ENCODE measurements around the gene MYL12B.

Gene MYL12B

DNA sequence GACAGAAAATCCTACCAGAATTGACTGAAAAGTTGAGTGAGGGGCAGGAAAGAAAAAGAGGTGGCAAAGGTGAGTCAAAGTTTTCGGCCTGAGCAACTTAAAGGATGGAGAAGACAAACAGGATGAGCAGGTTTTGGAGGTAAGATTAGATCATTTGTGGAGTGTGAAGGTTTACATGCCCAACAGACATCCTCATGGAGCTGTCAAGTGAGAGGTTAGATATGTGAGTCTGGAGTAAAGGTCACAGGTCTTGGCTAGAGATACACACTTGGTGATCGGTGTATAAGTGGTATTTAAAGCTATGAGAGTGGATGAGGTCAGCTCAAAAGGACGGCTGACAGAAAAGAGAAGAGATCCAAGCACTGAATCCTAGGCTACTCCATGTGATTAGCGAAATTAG lies 25.5 kb upstream of the MYL12B start:
- DNase-seq, result no peak

DNA sequence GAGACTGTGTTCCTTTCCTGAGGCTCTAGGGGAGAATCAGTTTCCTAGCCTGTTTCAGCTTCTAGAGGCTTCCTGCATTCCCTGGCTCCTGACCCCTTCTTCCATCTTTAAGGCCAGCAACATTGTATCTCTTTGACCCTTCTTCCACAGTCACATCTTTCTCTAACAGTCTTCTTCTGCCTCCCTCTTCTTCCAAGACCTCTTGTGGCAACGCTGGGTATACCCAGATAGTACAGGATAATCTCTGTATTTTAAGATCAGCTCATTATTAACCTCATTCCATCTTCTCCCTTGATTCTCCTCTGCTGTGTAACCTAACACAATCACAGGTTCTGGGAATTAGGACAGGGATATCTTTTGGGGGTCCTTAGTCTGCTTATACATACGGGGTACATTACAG lies 23.2 kb upstream of the MYL12B start:
- no peak for DNase-seq

DNA sequence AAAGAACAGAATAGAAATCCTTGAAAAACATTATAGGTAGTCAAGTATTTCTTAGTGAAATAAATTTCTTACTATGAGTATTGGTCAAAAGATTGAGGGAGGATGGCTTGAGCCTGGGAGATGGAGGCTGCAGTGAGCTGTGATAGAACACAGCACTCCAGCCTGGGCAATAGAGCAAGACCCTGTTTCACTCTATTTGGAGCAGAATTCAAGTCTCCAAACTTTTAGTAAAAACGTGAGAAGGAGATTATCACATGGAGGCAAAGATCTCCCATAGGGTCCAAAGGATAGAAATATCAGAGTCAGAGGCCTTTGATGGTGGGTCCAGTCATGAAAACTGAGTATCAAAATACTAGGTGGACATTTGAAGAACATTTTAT lies 16.8 kb upstream of the MYL12B start:
- no peak for DNase-seq

- DNase-seq, result peak; percentile 83
These were observed 15.9 kb upstream of the MYL12B start for GRCh38 chr18:3245853-3246634.

- DNase-seq, result no peak
These were observed 15.2 kb upstream of the MYL12B start for GRCh38 chr18:3246635-3247239.

DNA sequence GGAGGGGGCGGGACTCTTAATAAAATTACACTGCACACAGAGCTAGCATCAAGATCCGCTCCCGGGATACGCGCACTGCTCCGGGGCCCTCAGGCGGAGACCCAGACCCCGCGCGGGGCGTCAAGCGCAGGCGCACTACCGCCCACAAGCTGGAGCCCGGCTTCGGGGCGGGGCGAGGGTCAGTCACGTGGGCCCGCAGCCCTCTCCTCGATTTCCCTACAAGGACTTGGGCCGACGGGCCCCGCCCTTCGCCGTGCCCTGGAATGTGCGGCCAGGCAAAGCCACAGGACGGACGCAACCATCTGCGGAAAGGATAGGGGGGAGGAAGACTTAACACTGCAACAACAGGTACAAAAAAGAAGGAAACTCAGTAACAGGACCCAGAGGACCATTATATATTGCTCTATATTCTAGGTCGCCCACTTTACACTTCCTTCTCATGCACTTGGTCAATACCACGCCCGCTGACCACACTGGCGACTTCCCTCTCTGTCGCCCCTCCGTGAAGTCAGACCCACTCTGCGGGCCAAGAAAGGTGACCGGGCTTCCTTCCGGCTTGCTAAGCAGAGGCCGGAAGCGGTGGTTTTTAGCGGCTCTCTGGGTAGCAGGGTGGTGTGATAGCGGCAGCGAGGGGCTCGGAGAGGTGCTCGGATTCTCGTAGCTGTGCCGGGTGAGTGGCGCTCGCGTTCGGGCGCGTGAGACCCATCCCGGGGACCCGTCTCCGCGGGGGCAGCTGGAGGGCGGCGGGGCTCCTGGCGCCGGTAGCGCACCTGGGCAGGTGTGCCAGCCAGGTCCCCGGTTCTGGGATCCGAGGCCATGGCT lies 14.5 kb upstream of the MYL12B start, which contains the start of gene MYL12A:
Gene MYL12A (plus strand): TSS at position 562 of the 822 bp plus-strand sequence. CDS start 5,447 bp downstream, outside the sequence.
- DNase-seq, result peak; percentile 95

DNA sequence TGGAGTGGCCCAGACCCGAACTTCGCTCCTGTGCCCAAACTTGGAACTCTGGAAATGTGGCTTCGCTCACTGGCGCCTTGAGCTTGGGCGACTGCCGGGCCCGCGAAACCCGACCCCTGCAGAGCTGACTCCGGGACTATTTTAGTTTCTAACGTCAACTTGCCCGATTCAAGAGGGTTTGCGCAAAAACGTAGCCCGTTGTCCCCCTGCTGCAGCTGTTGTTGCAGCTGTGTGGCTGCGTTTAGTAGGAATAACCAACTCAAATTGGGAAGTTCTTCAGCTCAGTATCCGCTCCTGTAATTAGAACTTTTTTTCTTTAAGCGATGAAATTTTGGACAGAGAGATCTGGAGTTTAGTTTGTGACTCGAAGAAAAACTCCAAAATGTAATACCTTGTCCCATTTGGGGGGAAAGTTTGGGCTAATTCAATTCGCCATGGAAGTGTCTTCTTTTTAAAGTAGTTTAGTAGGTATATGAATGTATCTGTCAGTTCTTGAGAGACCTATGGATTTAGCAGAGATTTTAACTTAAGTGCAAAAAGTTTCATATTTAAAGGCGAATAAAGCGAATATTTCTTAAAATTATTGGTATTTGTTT lies 13.8 kb upstream of the MYL12B start:
- DNase-seq, result peak; percentile 26

DNA sequence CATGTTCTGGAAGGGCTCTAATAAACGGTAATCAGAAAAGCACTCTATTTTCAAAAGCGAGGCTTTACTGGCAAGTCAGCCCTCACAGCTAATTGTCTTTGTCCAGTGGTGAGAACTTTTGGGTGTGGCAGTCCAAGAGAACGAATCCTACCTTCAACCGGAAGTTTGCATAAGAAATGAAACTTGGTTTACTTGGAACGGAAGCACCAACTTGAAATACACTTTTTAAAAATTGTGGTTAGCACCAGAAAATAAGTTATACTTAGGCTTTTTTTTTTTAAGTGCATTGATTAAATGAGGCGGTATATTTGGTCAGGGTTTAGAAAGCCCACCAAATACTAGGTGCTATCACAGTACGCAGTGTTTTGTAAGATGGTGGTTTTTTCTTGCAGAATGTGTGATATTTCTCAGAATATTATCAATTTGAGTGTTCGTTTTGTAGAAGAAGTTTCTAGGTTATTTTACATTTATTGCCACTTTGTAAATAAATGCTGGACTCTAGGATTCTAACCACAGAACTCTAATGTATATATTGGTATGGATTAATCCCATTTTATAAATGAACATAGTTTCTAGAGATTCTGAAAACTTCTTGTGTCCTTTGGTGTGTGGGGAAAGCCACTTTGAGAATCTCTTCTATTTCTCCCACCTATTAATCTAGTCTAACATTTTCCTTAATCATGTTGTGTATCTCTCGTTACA lies 13.1 kb upstream of the MYL12B start:
- DNase-seq, result peak; percentile 20

DNA sequence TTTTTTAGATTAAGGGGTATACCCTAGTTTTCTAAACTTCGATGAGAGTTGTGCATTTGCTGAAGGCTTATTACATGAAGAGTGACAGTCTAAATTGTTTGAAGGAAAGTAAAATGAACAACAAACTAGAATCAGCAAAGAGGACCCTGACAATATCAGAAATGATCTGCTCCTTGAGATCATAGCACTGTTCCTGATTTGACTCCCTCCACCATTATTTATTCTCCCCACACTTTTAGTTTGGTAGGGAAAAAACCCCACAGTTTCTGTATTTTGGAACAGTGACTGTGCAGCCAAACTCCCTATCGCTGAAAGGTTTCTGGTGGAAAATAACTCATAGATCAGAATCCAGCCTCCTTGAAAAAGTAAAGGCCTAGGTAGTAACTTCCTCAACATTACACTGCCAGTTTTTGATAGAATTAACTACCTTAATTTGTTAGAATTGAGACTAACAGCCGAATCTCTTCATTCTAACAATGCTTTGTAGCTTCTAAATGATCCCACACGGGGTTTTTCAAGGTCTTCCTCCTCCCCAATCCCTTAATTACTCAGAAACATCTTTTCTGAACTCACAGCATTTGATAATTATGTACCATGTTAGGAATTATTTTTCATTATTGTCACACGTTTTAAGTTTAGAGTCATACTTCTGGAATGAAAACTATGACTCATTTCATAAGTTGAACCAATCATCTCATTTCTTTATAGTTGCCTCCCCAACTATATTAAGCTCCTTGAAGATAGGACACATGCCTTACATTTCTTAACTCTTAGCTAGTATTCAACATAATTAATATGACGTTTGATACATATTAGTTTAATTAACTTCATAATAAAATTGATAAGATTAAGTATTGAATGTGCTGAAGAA lies 11.5 kb upstream of the MYL12B start:
- DNase-seq, result no peak

DNA sequence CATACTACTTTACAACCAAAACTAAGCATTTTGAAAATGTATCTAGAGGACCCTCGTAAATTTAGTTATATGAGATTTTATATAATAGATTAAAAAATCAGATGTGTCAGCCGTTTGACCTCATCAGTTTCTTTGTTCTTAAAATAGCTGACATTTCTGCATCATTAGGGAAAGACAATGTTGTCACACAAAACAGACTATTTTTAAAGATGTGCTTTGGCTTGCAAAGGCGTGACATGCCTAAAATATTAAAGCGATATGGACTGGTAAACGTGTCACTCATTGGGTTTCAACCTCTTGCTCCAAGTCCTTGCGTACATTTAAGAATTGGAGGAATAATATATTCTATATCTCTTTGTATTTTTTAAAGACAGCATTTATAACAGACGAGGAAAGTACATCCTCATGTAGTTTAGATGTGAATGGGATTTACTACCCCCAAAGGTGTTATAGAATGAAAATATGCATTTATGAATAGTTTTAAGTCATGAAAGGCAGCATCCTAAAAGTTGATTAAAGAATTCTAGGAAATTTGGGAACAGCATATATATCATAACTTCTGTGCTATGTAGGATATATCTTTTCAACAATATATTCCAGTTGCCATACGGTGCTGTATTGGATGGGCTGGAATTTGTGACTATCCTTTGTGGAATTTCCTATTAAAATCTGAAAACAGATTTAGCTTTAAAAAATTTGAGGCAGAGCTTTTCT lies 10.5 kb upstream of the MYL12B start:
- DNase-seq, result no peak

DNA sequence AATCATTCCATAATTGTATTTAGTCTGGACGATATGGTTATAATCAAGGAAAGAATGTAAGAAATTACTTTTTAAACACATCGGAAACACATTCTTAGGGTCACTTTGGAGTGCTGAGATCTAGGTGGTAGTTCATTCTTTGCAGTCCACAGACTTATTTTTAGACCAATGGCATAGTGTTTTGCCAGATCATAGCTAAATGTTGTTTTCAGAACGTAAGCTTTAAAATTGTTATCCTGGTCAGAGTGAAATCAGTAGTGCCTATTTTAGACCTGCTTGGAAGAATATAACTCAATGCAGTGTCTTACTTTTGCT lies 10.0 kb upstream of the MYL12B start:
- no peak for DNase-seq

GRCh38 chr18:3252843-3253242 lies 9.1 kb upstream of the MYL12B start:
- no peak for DNase-seq

- DNase-seq, result no peak
These were observed 7.2 kb upstream of the MYL12B start for GRCh38 chr18:3254725-3255124.

DNA sequence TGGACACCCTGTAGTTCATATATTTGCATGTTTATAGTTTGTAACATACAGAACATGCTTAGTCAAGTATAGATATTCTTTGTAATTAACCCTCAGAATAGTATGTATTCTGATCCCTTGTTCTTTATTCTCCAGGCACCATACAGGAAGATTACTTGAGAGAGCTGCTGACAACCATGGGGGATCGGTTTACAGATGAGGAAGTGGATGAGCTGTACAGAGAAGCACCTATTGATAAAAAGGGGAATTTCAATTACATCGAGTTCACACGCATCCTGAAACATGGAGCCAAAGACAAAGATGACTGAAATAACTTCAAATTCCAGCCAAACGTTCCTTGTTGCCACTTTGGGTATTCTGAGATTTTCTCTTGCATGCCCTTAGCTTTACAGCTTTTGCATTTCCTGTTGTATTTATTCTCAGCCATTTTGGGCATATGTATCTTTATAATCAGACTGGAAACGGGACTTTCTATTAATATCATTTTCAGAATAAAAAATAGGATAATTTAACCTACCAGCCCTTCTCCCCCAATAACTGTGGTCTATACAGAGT lies 6.2 kb upstream of the MYL12B start:
- no peak for DNase-seq

DNA sequence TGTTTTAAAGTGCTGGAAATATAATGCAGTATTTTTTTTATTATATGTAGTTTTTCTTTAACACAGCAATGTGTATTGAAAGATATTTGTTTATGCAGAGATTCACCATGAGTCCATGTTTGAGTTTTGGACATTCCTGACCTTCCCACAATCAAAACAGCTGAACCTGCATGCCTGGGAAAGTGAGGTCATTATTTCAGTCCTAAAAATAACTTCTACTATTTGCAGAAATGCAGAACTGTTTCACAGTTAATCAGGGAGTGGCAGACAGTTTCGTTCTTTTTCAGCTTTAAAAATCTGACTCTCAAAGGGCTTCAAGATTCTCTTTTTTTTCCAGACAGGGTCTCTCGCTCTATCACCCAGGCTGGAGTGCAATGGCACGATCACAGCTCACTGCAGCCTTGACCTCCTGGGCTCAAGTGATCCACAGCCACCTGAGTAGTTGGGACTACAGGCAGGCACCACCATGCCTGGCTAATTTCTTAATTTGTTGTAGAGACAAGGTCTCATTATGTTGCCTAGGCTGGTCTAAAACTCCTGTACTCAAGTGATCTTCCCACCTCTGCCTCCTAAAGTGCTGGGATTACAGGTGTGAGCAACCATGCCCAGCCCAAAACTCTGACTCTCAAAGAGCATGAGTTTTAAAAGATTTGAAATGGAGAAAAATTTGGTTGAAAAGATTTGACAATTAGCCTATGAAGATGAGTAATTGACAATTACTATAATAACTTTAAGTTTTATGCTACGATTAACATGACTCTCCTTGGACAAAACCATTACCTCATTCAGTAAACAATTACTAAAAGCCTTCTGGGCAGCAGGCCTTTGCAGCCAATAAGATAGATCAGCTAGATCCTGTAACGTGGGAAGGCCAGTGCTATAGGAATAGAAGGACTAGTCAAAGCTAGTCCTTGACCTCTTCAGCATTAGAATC lies 5.0 kb upstream of the MYL12B start:
- no peak for DNase-seq

- DNase-seq, result no peak
These were observed 4.3 kb upstream of the MYL12B start for GRCh38 chr18:3257627-3258120.

DNA sequence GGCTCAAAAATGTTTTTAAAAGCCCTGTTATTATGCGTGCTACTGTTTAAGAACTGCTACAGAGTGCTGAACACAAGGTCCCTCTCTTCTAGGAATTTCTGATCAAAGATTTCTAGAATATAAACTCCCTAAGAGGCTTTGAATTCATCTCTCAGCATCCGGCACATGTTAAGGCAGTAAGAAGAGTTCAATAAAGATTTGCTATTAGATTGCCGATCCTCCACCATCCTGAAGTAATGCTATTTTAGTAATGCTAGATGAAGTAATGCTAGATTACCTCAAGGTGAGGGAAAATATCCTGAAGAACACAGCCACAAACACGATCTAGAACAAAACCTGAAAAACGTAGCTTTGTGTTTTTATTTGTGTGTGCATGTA lies 949 bp upstream of the MYL12B start:
- no peak for DNase-seq

DNA sequence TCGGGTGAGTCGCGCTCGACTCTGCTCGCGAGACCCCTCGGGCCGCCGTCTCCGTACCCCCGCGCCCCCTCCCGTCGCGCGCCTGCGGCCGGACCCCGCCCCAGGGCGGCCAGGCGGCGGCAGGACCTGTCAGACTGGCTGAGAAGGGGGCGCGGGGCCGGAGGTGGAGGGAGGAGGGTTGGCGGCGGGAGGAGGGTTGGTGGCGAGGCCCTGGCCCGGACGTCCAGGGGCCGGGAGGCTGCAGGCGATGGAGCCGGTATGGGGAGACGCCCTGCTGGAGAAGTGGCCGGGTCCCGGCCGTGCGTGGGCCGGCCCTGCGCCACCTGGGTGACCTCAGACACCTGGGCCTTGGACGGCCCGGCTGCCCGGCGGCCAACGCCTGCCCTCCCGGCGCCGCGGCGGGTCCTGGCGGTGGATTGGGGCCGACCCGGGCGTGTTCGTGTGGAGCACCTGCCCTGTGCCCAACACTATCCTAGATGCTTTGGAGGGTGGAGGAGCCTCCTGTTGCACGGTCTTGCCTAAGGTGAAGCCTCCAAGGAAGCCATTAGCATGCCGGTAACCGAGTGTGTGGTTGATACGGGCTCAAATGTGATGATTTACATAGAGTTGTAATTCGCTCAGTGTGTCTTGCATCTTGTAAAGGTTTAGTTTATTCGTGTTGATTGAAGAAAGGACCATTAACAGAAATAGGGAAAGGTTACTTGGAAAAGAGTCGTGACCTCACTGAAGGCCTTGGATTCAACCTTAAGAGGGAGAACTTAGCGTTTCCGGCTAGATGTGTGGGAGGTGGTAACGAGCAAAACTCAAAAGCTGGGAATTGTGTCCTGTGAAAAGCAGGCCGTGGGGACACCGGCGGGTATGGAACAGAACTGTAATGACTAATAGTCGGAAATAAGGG lies 550 bp downstream of the MYL12B start:
- peak; percentile 40 for DNase-seq
